ENCODE data around the gene CDK18.
A peak's percentile ranks its signal among the peaks of the same experiment; 100 is the strongest.
"Not testable (repeated sequence)": the region's sequence is repeated elsewhere in the genome, so short reads cannot be mapped to it uniquely, and the experiment has no call there.

CDK18 gene

GRCh38 chr1:205474571-205474970 lies 29.9 kb upstream of the CDK18 start:
- DNase-seq (ENCODE audit: insufficient read length, low spot score) (no peak), FAIRE-seq (no peak)
- TF ChIP-seq POLR2A (IDR thresholded peaks at IDR 0.05; ENCODE audit: low read depth, low read length), result no peak

- FAIRE-seq, result no peak
- DNase-seq (ENCODE audit: insufficient read length, low spot score), result no peak
- no peak for TF ChIP-seq POLR2A (IDR thresholded peaks at IDR 0.05; ENCODE audit: low read depth, low read length)
Measured at GRCh38 chr1:205475855-205476254, 28.6 kb upstream of the CDK18 start.

GRCh38 chr1:205476648-205477047 lies 27.8 kb upstream of the CDK18 start:
- FAIRE-seq (no peak), DNase-seq (ENCODE audit: insufficient read length, low spot score) (no peak)
- no peak for TF ChIP-seq POLR2A (IDR thresholded peaks at IDR 0.05; ENCODE audit: low read depth, low read length)

DNA sequence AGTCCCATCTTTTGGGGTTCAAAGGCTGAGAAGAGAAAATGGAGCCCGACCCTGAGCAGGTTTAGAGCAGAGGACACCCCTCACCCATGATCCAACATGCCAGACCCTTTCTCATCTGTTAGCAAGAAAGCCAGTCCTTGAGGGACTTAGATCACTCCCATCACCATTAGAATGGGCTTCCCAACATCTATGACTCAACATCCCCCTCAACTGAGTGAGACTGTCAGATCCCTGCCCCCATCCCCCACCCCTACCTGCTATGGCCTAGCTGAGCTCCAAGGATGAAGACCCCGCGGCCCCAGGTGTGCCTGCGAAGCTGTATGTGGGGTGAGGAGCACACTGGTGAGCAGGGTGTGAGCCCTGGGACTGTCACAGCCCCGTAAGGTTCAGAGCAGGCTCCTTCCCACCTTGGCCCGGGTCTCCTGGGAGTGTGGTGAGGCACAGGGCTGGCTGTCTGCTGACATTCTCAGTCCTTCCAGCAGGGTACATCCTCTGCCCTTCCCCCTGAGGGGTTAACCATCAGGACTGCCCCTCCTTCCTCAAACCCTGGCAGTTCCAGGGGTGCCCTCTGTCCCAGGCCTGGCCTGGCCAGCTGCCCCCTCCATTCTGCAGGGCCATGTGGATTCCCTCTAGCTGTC lies 27.2 kb upstream of the CDK18 start:
- no peak for FAIRE-seq
- DNase-seq (ENCODE audit: insufficient read length, low spot score), result no peak
- TF ChIP-seq POLR2A (IDR thresholded peaks at IDR 0.05; ENCODE audit: low read depth, low read length), result no peak

DNA sequence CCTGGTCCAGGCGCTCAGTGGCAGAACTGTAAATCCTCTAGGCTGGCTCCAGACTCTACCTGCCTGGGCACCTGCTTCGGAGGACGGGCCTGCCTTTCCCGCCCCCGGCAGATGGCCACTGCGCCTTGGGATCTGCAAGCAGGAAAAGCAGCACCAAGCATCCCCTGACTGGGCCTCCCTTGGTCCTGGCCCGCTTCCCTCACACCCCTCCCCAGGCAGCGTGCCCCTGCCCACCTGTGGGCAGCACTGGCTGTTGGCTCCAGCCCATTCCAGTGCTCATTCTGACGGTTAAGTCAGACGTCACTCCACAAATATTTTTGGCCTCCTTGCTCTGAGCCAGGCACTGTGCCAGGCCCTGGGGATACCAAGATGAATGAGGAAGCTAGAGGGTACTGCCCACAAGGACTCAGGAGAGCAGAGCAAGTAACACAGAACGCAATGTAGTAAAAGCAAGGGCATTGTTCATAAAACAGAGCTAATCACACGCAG lies 26.7 kb upstream of the CDK18 start:
- no peak for FAIRE-seq
- peak; percentile 58 for DNase-seq (ENCODE audit: insufficient read length, low spot score)
- no peak for TF ChIP-seq POLR2A (IDR thresholded peaks at IDR 0.05; ENCODE audit: low read depth, low read length)

DNA sequence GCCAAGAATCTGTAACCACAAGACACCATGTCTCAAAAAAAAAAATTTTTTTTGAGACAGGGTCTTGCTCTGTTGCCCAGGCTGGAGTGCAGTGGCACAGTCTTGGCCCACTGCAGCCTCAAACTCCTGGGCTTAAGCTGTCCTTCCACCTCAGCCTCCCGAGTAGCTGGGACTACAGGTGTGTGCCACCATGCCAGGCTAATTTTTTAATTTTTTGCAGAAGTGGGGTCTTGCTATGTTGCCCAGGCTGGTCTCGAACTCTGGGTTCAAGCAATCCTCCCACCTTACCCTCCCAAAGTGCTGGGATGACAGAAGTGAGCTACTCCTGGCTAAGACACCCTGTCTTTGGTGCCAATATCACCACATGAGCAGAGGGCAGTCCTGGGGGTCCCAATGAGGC lies 25.5 kb upstream of the CDK18 start:
- not testable (repeated sequence) for DNase-seq (ENCODE audit: insufficient read length, low spot score); FAIRE-seq

- DNase-seq (ENCODE audit: insufficient read length, low spot score) (no peak), FAIRE-seq (no peak)
- TF ChIP-seq POLR2A (IDR thresholded peaks at IDR 0.05; ENCODE audit: low read depth, low read length), result no peak
Measured at GRCh38 chr1:205480349-205480985, 24.0 kb upstream of the CDK18 start.

DNA sequence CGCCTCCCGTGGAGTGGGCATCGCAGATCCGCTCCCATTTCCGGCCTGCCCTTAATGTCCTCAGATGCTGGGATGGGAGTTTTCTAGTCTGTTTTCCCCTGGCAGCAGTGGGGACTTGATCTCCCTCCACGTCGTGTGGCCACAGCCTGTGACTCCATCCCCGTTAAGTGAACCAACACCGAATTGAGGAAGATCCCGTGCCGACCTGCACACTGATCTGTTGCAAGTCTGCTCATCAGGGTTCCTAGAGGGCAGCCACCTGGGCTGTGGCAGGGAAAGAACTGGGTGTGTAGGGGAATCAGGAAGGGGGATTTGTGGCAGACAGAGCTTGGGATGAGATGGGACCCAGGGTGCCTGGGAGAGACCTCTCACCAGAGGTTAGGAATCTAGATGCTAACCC lies 23.3 kb upstream of the CDK18 start:
- no peak for DNase-seq (ENCODE audit: insufficient read length, low spot score)
- no peak for TF ChIP-seq POLR2A (IDR thresholded peaks at IDR 0.05; ENCODE audit: low read depth, low read length)
- no peak for FAIRE-seq

- FAIRE-seq (no peak), DNase-seq (ENCODE audit: insufficient read length, low spot score) (no peak)
- TF ChIP-seq POLR2A (IDR thresholded peaks at IDR 0.05; ENCODE audit: low read depth, low read length), result no peak
Measured at GRCh38 chr1:205481629-205482151, 22.8 kb upstream of the CDK18 start.

- not testable (repeated sequence) for DNase-seq (ENCODE audit: insufficient read length, low spot score); FAIRE-seq
Measured at GRCh38 chr1:205482587-205482986, 21.9 kb upstream of the CDK18 start.

DNA sequence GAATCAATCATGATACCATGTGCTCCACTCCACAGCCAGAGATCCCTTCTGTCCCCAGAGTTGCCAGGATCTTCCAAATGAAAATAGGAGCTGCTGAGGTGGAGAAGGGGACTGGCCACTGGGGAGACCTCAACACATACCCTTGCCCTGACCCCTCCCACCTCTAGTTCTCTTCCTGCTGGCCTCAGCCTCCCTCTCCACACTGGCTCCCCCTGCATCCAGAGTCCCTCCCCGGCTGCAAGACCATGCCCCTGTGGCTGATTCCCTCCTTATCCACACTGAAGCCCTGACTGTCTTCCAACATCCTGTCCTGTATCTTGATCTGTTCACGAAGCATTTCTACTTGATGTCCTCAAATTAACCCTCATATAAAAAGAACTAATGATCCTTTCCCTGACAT lies 21.1 kb upstream of the CDK18 start:
- no peak for FAIRE-seq

GRCh38 chr1:205484985-205485967 lies 19.2 kb upstream of the CDK18 start:
- no peak for TF ChIP-seq POLR2A (IDR thresholded peaks at IDR 0.05; ENCODE audit: low read depth, low read length)
- peak; percentile 23 for FAIRE-seq
- DNase-seq (ENCODE audit: insufficient read length, low spot score), result peak; percentile 75

More for the DNA sequence above, 21.1 kb upstream of the CDK18 start:
- TF ChIP-seq POLR2A (IDR thresholded peaks at IDR 0.05; ENCODE audit: low read depth, low read length), result no peak
- no peak for DNase-seq (ENCODE audit: insufficient read length, low spot score)

GRCh38 chr1:205486258-205486657 lies 18.2 kb upstream of the CDK18 start:
- FAIRE-seq, result no peak
- TF ChIP-seq POLR2A (IDR thresholded peaks at IDR 0.05; ENCODE audit: low read depth, low read length), result no peak
- DNase-seq (ENCODE audit: insufficient read length, low spot score), result no peak

Measured in H54 (cell line).